ENCODE measurements around the gene CAMSAP2. TPM values are rescaled to one million over a fixed set of nuclear protein-coding genes. Genes with fewer than 3 reads are reported as not detected.

CAMSAP2 gene
- total RNA-seq, 1 experiment from 2014 or later = 20.7 TPM

DNA sequence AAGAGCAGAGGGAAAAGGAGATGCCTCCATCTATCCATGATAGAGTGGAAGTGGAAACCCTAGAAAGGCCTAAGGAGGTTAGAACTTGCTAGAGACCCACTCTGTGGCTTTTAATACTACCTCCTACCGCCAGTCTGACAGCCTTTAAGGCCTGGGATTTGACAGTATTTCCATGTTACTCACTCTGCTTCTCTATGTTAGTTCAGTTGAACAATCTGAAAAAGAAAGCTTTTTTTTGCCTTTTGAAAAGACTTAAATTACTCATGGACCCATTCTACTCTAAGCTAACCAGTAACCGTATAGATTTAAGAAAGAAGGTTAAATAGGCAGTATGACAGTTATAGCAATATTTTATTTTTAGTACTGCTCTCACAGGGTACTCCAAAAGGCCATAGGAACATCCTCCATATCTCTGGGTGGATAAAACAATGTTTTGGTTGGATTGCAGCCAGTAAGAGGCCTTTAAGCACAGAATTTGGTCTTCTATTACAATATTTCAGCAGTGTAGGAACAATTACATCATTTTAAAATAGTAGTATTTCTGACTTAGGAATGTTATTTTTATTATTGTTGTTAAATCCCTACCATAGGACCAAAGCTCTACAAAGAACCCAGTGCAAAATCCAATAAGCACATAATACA lies 118.1 kb downstream of the CAMSAP2 start:
- H3K36me3 Mint-ChIP-seq = peaks cover 18% of the 10 kb centered on the region
- H3K27ac Mint-ChIP-seq = no peak overlapping the region
- no peaks in the 10 kb centered on the region for H3K4me1 Mint-ChIP-seq
- ATAC-seq = no peak
- ChIA-PET CTCF (interaction anchor here (0.9 kb wide), 1 partner anchor 34 kb away, joined by 3 read pairs; no protein-coding TSS in a partner anchor), POLR2A (no interaction called here)
- no peaks in the 10 kb centered on the region for H3K9me3 Mint-ChIP-seq
- TF ChIP-seq NFE2L1 (CRISPR knock-in tag; IDR thresholded peaks at IDR 0.05) (no peak), MYBL2 (CRISPR knock-in tag; IDR thresholded peaks at IDR 0.05) (no peak), OVOL2 (CRISPR knock-in tag; IDR thresholded peaks at IDR 0.05; ENCODE audit: borderline replicate concordance) (no peak), GRHL2 (CRISPR knock-in tag; IDR thresholded peaks at IDR 0.05; ENCODE audit: insufficient replicate concordance, severe bottlenecking) (no peak), GABPB1 (CRISPR knock-in tag; IDR thresholded peaks at IDR 0.05) (no peak), KAT7 (CRISPR knock-in tag; IDR thresholded peaks at IDR 0.05; ENCODE audit: borderline replicate concordance) (no peak)
- H3K27me3 Mint-ChIP-seq (ENCODE audit: low read depth) = no peaks in the 10 kb centered on the region
- no peak overlapping the region for H3K4me3 Mint-ChIP-seq
- no peak for DNase-seq (ENCODE audit: low spot score)

DNA sequence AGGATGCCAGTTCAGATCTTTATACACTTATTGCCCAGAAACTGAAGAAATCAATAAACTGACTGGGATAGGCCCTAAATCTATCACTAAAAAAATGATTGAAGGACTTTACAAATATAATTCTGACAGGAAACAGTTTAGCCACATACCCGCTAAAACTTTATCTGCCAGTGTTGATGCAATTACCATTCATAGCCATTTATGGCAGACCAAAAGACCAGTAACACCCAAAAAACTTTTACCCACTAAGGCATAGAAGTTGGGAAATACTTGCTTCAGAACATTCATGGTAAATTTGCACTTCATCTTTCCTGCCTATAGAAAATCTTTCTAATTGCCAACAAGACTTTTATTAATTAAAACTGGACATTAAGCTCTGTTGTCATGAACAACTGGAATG lies 119.1 kb downstream of the CAMSAP2 start:
- POLR2A ChIA-PET = no interaction called here
- no peaks in the 10 kb centered on the region for H3K9me3 Mint-ChIP-seq
- no peak for TF ChIP-seq EMX1 (CRISPR knock-in tag; IDR thresholded peaks at IDR 0.05)
- TF ChIP-seq, protein P1, sequence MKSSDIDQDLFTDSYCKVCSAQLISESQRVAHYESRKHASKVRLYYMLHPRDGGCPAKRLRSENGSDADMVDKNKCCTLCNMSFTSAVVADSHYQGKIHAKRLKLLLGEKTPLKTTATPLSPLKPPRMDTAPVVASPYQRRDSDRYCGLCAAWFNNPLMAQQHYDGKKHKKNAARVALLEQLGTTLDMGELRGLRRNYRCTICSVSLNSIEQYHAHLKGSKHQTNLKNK (CRISPR knock-in tag; IDR thresholded peaks at IDR 0.05) = no peak
- TF ChIP-seq, protein P2, sequence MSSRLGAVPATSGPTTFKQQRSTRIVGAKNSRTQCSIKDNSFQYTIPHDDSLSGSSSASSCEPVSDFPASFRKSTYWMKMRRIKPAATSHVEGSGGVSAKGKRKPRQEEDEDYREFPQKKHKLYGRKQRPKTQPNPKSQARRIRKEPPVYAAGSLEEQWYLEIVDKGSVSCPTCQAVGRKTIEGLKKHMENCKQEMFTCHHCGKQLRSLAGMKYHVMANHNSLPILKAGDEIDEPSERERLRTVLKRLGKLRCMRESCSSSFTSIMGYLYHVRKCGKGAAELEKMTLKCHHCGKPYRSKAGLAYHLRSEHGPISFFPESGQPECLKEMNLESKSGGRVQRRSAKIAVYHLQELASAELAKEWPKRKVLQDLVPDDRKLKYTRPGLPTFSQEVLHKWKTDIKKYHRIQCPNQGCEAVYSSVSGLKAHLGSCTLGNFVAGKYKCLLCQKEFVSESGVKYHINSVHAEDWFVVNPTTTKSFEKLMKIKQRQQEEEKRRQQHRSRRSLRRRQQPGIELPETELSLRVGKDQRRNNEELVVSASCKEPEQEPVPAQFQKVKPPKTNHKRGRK (CRISPR knock-in tag; IDR thresholded peaks at IDR 0.05; ENCODE audit: borderline replicate concordance) = no peak
- no peak for TF ChIP-seq ZNF396 (CRISPR knock-in tag; IDR thresholded peaks at IDR 0.05; ENCODE audit: borderline replicate concordance)
- TF ChIP-seq, protein P3, sequence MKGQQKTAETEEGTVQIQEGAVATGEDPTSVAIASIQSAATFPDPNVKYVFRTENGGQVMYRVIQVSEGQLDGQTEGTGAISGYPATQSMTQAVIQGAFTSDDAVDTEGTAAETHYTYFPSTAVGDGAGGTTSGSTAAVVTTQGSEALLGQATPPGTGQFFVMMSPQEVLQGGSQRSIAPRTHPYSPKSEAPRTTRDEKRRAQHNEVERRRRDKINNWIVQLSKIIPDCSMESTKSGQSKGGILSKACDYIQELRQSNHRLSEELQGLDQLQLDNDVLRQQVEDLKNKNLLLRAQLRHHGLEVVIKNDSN (CRISPR knock-in tag; IDR thresholded peaks at IDR 0.05) = no peak
- TF ChIP-seq, protein P4, sequence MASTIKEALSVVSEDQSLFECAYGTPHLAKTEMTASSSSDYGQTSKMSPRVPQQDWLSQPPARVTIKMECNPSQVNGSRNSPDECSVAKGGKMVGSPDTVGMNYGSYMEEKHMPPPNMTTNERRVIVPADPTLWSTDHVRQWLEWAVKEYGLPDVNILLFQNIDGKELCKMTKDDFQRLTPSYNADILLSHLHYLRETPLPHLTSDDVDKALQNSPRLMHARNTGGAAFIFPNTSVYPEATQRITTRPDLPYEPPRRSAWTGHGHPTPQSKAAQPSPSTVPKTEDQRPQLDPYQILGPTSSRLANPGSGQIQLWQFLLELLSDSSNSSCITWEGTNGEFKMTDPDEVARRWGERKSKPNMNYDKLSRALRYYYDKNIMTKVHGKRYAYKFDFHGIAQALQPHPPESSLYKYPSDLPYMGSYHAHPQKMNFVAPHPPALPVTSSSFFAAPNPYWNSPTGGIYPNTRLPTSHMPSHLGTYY (CRISPR knock-in tag; IDR thresholded peaks at IDR 0.05) = no peak
- TF ChIP-seq, protein P5, sequence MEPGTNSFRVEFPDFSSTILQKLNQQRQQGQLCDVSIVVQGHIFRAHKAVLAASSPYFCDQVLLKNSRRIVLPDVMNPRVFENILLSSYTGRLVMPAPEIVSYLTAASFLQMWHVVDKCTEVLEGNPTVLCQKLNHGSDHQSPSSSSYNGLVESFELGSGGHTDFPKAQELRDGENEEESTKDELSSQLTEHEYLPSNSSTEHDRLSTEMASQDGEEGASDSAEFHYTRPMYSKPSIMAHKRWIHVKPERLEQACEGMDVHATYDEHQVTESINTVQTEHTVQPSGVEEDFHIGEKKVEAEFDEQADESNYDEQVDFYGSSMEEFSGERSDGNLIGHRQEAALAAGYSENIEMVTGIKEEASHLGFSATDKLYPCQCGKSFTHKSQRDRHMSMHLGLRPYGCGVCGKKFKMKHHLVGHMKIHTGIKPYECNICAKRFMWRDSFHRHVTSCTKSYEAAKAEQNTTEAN (CRISPR knock-in tag; IDR thresholded peaks at IDR 0.05) = no peak
- TF ChIP-seq FOXJ3 (CRISPR knock-in tag; IDR thresholded peaks at IDR 0.05; ENCODE audit: borderline replicate concordance) = no peak
- TF ChIP-seq SMAD3 (CRISPR knock-in tag; IDR thresholded peaks at IDR 0.05; ENCODE audit: borderline replicate concordance) = no peak
- TF ChIP-seq GTF2I (CRISPR knock-in tag; conservative IDR thresholded peaks at IDR 0.05) = no peak
- TF ChIP-seq, protein P6, sequence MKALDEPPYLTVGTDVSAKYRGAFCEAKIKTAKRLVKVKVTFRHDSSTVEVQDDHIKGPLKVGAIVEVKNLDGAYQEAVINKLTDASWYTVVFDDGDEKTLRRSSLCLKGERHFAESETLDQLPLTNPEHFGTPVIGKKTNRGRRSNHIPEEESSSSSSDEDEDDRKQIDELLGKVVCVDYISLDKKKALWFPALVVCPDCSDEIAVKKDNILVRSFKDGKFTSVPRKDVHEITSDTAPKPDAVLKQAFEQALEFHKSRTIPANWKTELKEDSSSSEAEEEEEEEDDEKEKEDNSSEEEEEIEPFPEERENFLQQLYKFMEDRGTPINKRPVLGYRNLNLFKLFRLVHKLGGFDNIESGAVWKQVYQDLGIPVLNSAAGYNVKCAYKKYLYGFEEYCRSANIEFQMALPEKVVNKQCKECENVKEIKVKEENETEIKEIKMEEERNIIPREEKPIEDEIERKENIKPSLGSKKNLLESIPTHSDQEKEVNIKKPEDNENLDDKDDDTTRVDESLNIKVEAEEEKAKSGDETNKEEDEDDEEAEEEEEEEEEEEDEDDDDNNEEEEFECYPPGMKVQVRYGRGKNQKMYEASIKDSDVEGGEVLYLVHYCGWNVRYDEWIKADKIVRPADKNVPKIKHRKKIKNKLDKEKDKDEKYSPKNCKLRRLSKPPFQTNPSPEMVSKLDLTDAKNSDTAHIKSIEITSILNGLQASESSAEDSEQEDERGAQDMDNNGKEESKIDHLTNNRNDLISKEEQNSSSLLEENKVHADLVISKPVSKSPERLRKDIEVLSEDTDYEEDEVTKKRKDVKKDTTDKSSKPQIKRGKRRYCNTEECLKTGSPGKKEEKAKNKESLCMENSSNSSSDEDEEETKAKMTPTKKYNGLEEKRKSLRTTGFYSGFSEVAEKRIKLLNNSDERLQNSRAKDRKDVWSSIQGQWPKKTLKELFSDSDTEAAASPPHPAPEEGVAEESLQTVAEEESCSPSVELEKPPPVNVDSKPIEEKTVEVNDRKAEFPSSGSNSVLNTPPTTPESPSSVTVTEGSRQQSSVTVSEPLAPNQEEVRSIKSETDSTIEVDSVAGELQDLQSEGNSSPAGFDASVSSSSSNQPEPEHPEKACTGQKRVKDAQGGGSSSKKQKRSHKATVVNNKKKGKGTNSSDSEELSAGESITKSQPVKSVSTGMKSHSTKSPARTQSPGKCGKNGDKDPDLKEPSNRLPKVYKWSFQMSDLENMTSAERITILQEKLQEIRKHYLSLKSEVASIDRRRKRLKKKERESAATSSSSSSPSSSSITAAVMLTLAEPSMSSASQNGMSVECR (CRISPR knock-in tag; IDR thresholded peaks at IDR 0.05; ENCODE audit: borderline replicate concordance) = no peak
- TF ChIP-seq, protein P7, sequence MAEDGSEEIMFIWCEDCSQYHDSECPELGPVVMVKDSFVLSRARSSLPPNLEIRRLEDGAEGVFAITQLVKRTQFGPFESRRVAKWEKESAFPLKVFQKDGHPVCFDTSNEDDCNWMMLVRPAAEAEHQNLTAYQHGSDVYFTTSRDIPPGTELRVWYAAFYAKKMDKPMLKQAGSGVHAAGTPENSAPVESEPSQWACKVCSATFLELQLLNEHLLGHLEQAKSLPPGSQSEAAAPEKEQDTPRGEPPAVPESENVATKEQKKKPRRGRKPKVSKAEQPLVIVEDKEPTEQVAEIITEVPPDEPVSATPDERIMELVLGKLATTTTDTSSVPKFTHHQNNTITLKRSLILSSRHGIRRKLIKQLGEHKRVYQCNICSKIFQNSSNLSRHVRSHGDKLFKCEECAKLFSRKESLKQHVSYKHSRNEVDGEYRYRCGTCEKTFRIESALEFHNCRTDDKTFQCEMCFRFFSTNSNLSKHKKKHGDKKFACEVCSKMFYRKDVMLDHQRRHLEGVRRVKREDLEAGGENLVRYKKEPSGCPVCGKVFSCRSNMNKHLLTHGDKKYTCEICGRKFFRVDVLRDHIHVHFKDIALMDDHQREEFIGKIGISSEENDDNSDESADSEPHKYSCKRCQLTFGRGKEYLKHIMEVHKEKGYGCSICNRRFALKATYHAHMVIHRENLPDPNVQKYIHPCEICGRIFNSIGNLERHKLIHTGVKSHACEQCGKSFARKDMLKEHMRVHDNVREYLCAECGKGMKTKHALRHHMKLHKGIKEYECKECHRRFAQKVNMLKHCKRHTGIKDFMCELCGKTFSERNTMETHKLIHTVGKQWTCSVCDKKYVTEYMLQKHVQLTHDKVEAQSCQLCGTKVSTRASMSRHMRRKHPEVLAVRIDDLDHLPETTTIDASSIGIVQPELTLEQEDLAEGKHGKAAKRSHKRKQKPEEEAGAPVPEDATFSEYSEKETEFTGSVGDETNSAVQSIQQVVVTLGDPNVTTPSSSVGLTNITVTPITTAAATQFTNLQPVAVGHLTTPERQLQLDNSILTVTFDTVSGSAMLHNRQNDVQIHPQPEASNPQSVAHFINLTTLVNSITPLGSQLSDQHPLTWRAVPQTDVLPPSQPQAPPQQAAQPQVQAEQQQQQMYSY (CRISPR knock-in tag; IDR thresholded peaks at IDR 0.05) = no peak
- no peak for TF ChIP-seq TCF7 (CRISPR knock-in tag; IDR thresholded peaks at IDR 0.05; ENCODE audit: low read depth)
- no peak for TF ChIP-seq ELF4 (CRISPR knock-in tag; IDR thresholded peaks at IDR 0.05; ENCODE audit: low read depth)
- ATAC-seq = no peak
- H3K4me1 Mint-ChIP-seq = no peaks in the 10 kb centered on the region
- no peaks in the 10 kb centered on the region for H3K27me3 Mint-ChIP-seq (ENCODE audit: low read depth)
- no peak for DNase-seq (ENCODE audit: low spot score)
- no peak overlapping the region for H3K27ac Mint-ChIP-seq
- no peak overlapping the region for H3K4me3 Mint-ChIP-seq
- H3K36me3 Mint-ChIP-seq = peaks cover 14% of the 10 kb centered on the region
- CTCF ChIA-PET = interaction anchor here (0.9 kb wide), 1 partner anchor 33 kb away, joined by 3 read pairs; no protein-coding TSS in a partner anchor
